Measurements from ENCODE around the gene TTC22.

- no peak for TF ChIP-seq CTCF (IDR thresholded peaks at IDR 0.05; ENCODE audit: low read length)
- TF ChIP-seq EZH2 (IDR thresholded peaks at IDR 0.05; ENCODE audit: borderline replicate concordance, low read length), result no peak
Measured at GRCh38 chr1:54816130-54816529, 15.0 kb upstream of the TTC22 start.
